Measurements from ENCODE around the gene ZC3H11A.

DNA sequence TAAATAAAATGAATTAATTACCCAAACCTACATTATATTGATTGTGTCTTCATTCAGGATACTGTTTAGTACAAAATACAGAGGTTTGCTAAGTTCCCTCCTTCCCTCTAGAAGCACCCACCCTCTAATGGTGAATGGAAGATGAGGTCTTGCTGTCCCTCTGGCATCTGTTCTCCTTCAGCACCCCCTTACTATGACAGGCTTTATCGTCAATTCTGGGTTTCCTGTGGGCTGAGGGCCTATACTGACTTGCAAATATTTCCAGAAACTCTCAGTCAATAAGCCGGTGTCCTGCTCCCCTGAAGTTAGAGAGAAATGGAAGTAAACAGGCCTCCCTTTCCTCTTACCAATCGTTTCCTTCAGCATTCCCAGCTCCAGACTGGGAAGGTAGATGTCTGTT is 17.3 kb upstream of the ZC3H11A start:
- TF ChIP-seq, protein P1, sequence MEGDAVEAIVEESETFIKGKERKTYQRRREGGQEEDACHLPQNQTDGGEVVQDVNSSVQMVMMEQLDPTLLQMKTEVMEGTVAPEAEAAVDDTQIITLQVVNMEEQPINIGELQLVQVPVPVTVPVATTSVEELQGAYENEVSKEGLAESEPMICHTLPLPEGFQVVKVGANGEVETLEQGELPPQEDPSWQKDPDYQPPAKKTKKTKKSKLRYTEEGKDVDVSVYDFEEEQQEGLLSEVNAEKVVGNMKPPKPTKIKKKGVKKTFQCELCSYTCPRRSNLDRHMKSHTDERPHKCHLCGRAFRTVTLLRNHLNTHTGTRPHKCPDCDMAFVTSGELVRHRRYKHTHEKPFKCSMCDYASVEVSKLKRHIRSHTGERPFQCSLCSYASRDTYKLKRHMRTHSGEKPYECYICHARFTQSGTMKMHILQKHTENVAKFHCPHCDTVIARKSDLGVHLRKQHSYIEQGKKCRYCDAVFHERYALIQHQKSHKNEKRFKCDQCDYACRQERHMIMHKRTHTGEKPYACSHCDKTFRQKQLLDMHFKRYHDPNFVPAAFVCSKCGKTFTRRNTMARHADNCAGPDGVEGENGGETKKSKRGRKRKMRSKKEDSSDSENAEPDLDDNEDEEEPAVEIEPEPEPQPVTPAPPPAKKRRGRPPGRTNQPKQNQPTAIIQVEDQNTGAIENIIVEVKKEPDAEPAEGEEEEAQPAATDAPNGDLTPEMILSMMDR (IDR thresholded peaks at IDR 0.05; ENCODE audit: low read length): no peak
- no peak for TF ChIP-seq EZH2phosphoT487 (IDR thresholded peaks at IDR 0.05; ENCODE audit: low read length)
